NT2/D1 (cell line): ENCODE data around the gene TTL.

ENCODE experiments used
- SUZ12 ChIP-seq: IDR thresholded peaks from 2 replicates; pipeline ENCODE4 v1.6.1; 2011; ENCODE audit not compliant: insufficient read length, insufficient read depth; ENCODE audit errors: extremely low read depth
- YY1 ChIP-seq: IDR thresholded peaks from 2 replicates; pipeline ENCODE4 v1.6.1; 2011; ENCODE audit not compliant: insufficient read length, insufficient read depth
- ZNF274 ChIP-seq: IDR thresholded peaks from 2 replicates; pipeline ENCODE4 v1.6.1; 2011; ENCODE audit warnings: mild to moderate bottlenecking, low read depth, low read length

- TF ChIP-seq ZNF274 = no peak
- no peak for TF ChIP-seq SUZ12
- TF ChIP-seq YY1 = no peak
These were observed 1.9 kb downstream of the TTL start for GRCh38 chr2:112483831-112484230.
